SK-N-SH treated with all-trans-retinoic acid at 6 μM for 48 hours (cell line): ENCODE measurements around the gene RNF10.

ENCODE experiments used
- ATAC-seq: fragments of 200-7000 bp; cut with Tn5 transposase; 3 replicates; pipeline ENCODE4 v1.9.1; 2020; ENCODE audit warnings: mild to moderate bottlenecking, moderate library complexity
- ARNTL ChIP-seq: fragments of 450-650 bp; formaldehyde crosslinking; IDR thresholded peaks from 2 replicates; pipeline ENCODE4 v1.5.0; 2020; ENCODE audit warnings: low read depth, mild to moderate bottlenecking, moderate library complexity, borderline replicate concordance
- GLIS3 ChIP-seq: fragments of 250-450 bp; sonication (Bioruptor Pico); IDR thresholded peaks from 2 replicates; pipeline ENCODE4 v1.5.0; 2020; ENCODE audit warnings: mild to moderate bottlenecking, moderate library complexity
- OSR1 ChIP-seq: fragments of 250-450 bp; sonication (Bioruptor Pico); IDR thresholded peaks from 2 replicates; pipeline ENCODE4 v1.8.0; 2022; ENCODE audit warnings: moderate library complexity, mild to moderate bottlenecking, inconsistent platforms
- PPARA ChIP-seq: fragments of 250-450 bp; sonication (Bioruptor Pico); IDR thresholded peaks from 2 replicates; pipeline ENCODE4 v1.5.0; 2020; ENCODE audit warnings: mild to moderate bottlenecking, borderline replicate concordance
- RARB ChIP-seq: fragments of 250-450 bp; sonication (Bioruptor Pico); IDR thresholded peaks from 2 replicates; pipeline ENCODE4 v1.8.0; 2021; ENCODE audit warnings: mild to moderate bottlenecking, moderate library complexity
- ZFP3 ChIP-seq: fragments of 250-450 bp; sonication (Bioruptor Pico); IDR thresholded peaks from 2 replicates; pipeline ENCODE4 v1.5.0; 2020; ENCODE audit warnings: mild to moderate bottlenecking, moderate library complexity
- ZFP30 ChIP-seq: fragments of 450-650 bp; formaldehyde crosslinking; IDR thresholded peaks from 2 replicates; pipeline ENCODE4 v1.5.0; 2022; ENCODE audit warnings: mild to moderate bottlenecking, moderate library complexity
- ZNF565 ChIP-seq: fragments of 450-650 bp; formaldehyde crosslinking; conservative IDR thresholded peaks from 2 replicates; pipeline ENCODE4 v1.5.0; 2020; ENCODE audit warnings: low read depth, mild to moderate bottlenecking, moderate library complexity
- ZNF70 ChIP-seq: fragments of 450-650 bp; formaldehyde crosslinking; IDR thresholded peaks from 2 replicates; pipeline ENCODE4 v1.5.0; 2020; ENCODE audit warnings: mild to moderate bottlenecking, moderate library complexity
- ZNF8 ChIP-seq: fragments of 450-650 bp; formaldehyde crosslinking; IDR thresholded peaks from 2 replicates; pipeline ENCODE4 v1.5.0; 2020; ENCODE audit warnings: mild to moderate bottlenecking, moderate library complexity
- TF ChIP-seq, protein P1 (sequence below): fragments of 250-450 bp; sonication (Bioruptor Pico); IDR thresholded peaks from 2 replicates; pipeline ENCODE4 v1.5.0; 2020; ENCODE audit warnings: mild to moderate bottlenecking, moderate library complexity
- TF ChIP-seq, protein P2 (sequence below): fragments of 250-450 bp; sonication (Bioruptor Pico); IDR thresholded peaks from 2 replicates; pipeline ENCODE4 v1.5.1; 2021; ENCODE audit warnings: mild to moderate bottlenecking, moderate library complexity
- TF ChIP-seq, protein P3 (sequence below): fragments of 250-450 bp; sonication (Bioruptor Pico); IDR thresholded peaks from 2 replicates; pipeline ENCODE4 v1.5.1; 2020; ENCODE audit warnings: low read depth, mild to moderate bottlenecking, moderate library complexity
- TF ChIP-seq, protein P4 (sequence below): fragments of 250-450 bp; sonication (Bioruptor Pico); IDR thresholded peaks from 2 replicates; pipeline ENCODE4 v1.8.0; 2020; ENCODE audit warnings: mild to moderate bottlenecking, moderate library complexity, borderline replicate concordance

Gene RNF10

DNA sequence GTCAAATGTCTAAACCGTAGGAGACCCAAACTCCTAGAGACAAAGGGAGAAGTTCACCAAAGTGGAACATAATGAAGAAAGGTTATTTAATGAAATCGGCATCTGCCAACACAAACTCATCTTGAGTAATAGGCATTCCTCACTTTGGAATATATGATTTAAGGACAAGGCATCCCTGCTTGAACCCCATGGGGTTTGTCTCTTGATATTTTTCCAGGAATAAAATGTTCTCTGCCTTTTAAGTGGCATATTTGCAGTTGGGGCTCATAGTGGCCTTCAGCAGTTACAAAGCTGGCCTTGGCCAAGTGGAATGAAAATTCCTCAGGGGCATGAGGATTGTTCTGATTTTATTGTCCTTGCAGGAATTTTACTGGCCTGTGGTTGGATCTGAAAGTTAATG lies 40.0 kb downstream of the RNF10 start:
- TF ChIP-seq, protein P1, sequence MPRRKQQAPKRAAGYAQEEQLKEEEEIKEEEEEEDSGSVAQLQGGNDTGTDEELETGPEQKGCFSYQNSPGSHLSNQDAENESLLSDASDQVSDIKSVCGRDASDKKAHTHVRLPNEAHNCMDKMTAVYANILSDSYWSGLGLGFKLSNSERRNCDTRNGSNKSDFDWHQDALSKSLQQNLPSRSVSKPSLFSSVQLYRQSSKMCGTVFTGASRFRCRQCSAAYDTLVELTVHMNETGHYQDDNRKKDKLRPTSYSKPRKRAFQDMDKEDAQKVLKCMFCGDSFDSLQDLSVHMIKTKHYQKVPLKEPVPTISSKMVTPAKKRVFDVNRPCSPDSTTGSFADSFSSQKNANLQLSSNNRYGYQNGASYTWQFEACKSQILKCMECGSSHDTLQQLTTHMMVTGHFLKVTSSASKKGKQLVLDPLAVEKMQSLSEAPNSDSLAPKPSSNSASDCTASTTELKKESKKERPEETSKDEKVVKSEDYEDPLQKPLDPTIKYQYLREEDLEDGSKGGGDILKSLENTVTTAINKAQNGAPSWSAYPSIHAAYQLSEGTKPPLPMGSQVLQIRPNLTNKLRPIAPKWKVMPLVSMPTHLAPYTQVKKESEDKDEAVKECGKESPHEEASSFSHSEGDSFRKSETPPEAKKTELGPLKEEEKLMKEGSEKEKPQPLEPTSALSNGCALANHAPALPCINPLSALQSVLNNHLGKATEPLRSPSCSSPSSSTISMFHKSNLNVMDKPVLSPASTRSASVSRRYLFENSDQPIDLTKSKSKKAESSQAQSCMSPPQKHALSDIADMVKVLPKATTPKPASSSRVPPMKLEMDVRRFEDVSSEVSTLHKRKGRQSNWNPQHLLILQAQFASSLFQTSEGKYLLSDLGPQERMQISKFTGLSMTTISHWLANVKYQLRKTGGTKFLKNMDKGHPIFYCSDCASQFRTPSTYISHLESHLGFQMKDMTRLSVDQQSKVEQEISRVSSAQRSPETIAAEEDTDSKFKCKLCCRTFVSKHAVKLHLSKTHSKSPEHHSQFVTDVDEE, result no peak
- TF ChIP-seq RARB (CRISPR knock-in tag), result no peak
- no peak for TF ChIP-seq GLIS3 (CRISPR knock-in tag)
- TF ChIP-seq, protein P2, sequence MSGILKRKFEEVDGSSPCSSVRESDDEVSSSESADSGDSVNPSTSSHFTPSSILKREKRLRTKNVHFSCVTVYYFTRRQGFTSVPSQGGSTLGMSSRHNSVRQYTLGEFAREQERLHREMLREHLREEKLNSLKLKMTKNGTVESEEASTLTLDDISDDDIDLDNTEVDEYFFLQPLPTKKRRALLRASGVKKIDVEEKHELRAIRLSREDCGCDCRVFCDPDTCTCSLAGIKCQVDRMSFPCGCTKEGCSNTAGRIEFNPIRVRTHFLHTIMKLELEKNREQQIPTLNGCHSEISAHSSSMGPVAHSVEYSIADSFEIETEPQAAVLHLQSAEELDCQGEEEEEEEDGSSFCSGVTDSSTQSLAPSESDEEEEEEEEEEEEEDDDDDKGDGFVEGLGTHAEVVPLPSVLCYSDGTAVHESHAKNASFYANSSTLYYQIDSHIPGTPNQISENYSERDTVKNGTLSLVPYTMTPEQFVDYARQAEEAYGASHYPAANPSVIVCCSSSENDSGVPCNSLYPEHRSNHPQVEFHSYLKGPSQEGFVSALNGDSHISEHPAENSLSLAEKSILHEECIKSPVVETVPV, result no peak
- no peak for TF ChIP-seq ZNF8 (CRISPR knock-in tag)
- no peak for TF ChIP-seq ARNTL (CRISPR knock-in tag)
- TF ChIP-seq ZFP3 (CRISPR knock-in tag), result no peak
- no peak for ATAC-seq

DNA sequence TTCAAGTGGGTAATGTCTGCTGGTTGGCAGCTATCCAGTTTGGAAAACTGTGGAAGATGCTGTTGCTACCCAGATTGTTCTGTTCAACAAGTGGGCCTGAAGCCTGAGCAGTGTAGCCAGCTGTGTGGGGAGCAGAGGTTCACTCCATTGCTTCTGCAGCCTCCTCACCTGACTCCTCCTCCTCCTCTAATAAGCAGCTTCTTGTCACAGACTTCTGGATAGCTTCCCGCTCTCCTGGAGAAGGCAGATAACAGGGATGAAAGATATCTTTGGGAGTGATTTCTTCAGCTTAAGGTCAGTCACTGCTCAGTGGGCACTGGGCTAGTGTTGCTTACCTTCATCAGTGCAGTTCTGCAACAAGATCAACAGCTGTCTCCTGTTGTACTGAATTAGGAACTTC lies 45.0 kb downstream of the RNF10 start:
- TF ChIP-seq, protein P1, result no peak
- TF ChIP-seq, protein P3, sequence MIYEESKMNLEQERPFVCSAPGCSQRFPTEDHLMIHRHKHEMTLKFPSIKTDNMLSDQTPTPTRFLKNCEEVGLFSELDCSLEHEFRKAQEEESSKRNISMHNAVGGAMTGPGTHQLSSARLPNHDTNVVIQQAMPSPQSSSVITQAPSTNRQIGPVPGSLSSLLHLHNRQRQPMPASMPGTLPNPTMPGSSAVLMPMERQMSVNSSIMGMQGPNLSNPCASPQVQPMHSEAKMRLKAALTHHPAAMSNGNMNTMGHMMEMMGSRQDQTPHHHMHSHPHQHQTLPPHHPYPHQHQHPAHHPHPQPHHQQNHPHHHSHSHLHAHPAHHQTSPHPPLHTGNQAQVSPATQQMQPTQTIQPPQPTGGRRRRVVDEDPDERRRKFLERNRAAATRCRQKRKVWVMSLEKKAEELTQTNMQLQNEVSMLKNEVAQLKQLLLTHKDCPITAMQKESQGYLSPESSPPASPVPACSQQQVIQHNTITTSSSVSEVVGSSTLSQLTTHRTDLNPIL, result no peak
- TF ChIP-seq, protein P2, result no peak
- TF ChIP-seq OSR1 (no peak), ZNF70 (CRISPR knock-in tag) (no peak), ZFP30 (CRISPR knock-in tag) (no peak), GLIS3 (CRISPR knock-in tag) (no peak), PPARA (CRISPR knock-in tag) (no peak), ZFP3 (CRISPR knock-in tag) (no peak)
- no peak for ATAC-seq

DNA sequence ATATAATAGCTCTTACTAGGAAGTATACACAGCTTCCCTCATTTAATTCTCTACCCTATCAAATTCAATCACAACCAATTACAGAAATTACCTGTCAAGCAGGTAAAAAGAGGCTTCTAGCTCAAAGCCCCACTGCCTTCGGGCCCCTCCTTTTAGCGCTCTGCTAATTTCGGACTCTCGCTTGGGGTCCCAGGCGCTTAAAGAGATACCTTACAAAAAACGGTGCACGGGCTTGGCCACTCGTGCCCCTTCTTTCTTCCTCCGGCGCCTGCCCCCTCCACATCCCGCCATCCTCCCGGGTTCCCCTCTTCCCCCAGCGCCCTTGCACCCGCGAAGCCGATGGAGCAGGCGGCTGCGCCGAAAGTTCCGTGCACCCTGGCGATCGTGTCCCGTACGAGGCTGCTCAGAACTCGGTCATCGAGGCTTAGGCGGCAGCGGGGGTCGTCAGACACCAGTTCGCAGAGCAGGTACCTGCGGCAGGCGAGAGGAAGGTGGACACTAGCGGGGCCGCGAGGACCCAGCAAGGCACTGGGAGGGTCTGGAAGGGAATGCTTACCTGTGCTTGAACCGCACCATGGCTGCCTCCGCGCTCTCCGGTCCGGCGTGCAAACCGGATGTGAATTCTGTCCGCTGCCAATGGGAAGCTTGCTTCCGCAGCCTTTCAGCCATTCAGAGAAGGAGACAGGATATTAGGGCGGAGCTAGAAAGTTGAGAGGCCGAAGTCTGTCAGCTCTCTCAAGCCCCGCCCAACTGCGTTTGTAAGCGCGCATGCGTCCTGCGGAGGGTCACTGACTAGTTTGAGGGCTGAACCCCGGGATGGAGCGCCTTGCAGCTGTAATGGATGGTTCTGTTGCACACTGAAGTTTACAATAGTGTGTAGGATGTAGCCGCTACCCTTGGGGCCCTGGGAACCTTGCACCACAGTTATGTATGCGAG lies 46.9 kb downstream of the RNF10 start, which contains the start of gene POP5:
Gene POP5, minus strand, starts transcription at position 616 of the 937 bp plus-strand sequence. Its CDS starts 40 bp downstream, at position 576.
- TF ChIP-seq ZNF565 (CRISPR knock-in tag) (no peak), ZFP30 (CRISPR knock-in tag) (0 out of 2 replicates have a peak, but pooled peaks have one; percentile 29), GLIS3 (CRISPR knock-in tag) (peak; percentile 68; the same call in 1 of the 2 replicates)
- TF ChIP-seq, protein P4, sequence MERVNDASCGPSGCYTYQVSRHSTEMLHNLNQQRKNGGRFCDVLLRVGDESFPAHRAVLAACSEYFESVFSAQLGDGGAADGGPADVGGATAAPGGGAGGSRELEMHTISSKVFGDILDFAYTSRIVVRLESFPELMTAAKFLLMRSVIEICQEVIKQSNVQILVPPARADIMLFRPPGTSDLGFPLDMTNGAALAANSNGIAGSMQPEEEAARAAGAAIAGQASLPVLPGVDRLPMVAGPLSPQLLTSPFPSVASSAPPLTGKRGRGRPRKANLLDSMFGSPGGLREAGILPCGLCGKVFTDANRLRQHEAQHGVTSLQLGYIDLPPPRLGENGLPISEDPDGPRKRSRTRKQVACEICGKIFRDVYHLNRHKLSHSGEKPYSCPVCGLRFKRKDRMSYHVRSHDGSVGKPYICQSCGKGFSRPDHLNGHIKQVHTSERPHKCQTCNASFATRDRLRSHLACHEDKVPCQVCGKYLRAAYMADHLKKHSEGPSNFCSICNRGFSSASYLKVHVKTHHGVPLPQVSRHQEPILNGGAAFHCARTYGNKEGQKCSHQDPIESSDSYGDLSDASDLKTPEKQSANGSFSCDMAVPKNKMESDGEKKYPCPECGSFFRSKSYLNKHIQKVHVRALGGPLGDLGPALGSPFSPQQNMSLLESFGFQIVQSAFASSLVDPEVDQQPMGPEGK (CRISPR knock-in tag), result peak; percentile 53; the same call in 1 of the 2 replicates
- TF ChIP-seq, protein P1, result no peak
- TF ChIP-seq, all 23 proteins: peak for 3
- peak; percentile 95 for ATAC-seq
